Stimulated activated naive CD4-positive, alpha-beta T cell treated with Interleukin-2 at 50 U/mL for 16 hours (primary cell): ENCODE measurements around the gene ADAMTS8.

Source experiments
- DNase-seq: peaks from one replicate; lab custom pipeline; 2025; lab: John Stamatoyannopoulos, UW

The ADAMTS8 gene

DNA sequence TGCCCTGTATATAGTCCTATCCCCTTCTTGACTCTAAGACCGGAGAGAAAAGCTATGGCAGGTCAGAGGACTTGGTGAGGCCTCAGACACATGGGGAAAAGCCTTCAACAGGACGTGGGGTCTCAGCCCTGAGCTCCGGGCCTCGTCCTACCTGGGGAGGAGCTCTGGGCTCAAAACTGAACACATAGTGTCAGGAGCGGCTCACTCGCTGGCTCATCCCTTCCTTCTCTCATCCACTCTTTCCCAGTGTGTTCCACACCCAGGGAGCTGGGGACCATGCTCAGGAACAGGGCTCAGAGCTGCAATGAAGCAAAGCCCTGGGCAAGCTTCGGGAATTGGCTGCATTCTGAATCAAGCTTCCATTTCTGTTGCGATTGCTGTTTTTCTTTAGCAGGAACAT, 34.5 kb upstream of the ADAMTS8 start:
- no peak for DNase-seq

DNA sequence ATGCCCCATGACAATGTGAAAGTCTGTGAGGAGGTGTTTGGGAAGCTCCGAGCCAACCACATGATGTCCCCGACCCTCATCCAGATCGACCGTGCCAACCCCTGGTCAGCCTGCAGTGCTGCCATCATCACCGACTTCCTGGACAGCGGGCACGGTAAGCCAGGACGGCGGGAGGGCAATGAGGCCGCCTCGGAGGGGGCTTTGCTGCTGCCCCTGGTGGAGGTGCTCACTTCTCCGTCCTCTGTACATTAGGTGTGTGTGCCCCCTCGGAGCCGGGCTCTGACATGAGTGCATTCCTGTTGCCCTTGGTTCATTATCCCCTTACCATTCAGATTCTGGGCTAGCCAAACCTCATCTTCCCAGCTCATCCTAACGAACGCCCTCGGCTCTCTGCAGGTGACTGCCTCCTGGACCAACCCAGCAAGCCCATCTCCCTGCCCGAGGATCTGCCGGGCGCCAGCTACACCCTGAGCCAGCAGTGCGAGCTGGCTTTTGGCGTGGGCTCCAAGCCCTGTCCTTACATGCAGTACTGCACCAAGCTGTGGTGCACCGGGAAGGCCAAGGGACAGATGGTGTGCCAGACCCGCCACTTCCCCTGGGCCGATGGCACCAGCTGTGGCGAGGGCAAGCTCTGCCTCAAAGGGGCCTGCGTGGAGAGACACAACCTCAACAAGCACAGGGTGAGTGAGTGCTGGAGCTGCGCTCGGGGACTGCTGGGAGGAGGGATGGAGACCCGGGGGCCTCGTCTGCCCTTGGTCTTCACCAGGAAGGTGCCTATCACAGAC, 33.9 kb upstream of the ADAMTS8 start:
- DNase-seq = no peak

DNA sequence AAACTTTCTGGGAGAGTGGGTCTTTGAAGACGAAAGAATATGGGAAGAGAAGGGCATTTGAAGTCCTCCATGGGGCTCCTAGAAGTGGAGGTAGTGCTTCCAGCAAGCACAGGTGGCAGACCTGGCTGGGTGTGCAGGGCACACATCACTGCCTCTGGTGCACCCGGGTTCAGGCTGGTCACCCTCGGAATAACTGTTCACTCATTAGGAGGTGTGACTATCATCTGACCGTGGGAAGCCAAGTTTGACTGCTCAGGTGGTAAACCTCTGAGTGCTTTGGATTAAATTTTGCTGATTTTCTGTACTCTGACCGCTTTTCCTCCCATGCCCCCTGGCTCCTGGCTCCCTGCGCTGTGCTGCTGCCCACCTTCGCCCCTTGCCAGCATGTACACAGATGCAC, 31.1 kb upstream of the ADAMTS8 start:
- DNase-seq = no peak

GRCh38 chr11:130458410-130458729, 30.0 kb upstream of the ADAMTS8 start:
- DNase-seq = no peak

DNA sequence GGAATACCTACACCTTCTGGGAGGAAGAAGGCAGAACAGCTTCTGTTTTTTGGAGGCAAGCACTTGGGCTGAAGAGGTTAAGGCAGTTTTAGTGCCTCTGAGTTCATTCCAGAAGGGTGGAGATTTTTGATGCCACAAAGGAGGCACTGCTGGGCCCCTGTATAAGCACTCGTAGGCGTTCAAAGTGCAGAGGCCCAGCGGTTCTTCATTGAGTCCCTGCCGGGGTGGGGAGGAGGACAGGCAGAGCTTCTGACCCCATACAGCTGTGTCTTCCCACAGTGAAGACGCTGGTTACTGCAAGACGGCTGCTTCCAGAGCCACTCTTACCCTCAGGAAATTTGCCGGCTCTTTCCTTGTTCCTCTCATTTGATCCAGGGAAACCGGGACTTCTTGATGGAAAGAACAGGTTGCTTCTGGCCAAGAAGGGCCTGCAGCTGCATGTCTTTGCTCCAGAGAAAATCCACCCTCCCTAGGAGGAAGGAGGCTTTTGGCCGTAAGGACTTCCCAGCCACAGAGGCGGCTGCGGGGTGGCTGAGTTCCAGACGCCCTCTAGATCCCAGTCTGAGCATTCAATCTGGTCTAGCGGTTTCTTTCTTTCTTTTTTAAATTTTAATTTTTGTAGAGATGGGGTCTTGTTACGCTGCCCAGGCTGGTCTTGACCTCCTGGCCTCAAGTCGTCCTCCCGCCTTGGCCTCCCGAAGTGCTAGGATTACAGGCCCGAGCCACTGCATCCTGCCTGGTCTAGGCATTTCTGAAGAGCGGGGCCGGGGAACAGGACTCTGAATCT, 29.4 kb upstream of the ADAMTS8 start:
- DNase-seq = no peak

DNA sequence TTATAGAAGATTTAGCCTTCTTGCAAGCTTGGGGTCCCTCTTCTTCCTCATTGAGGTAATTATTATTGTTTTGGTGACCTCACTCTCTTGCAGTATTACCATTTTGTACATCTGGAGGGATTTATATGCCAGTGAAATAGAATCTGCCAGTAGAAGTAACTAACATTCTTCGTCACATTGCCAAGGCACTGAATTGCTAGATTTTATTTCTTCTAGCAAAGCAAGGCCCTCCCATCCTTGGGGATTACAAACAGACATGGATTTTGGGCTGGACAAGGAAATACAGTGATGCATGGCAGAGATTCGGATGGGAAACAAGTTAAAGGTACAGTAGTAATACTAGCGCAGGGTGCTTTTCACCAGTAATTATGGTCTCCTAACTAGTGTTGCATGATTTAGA, 27.9 kb upstream of the ADAMTS8 start:
- no peak for DNase-seq

GRCh38 chr11:130455483-130456127, 27.2 kb upstream of the ADAMTS8 start:
- no peak for DNase-seq

DNA sequence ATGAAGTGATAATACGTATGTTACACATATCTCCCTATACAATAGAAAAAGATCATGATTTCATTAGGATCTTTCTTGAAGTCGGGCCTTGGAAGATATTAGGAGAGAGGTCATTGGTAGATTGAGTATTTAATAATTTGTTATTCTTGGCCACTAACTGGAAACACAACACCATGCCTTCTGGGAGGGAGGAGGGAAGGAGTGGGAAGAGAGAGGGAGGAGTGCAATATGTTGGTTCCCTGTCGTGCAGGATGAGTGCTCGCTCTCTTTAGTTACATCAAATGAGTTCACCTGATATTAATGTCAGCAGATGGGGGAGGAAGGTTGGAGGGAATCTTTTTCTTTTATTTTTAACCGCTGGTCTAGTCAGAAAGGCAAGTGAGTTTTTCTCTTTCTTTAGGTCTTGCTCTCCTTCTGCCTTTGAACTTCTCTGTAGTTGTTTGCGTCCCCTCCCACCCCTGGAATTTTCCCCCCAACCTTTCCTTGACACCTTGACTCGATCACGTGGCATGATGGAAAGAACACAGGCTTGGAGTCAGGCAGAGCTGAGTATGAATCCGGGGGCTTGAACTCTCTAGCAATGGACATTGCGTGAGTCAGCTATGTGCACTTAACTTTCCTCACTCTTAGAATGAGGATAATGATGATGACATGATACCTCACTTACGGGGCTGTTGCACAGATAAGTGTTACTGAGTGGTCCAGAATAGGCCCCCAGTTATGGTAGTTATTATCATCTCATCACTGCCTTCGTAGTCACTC, 26.3 kb upstream of the ADAMTS8 start:
- DNase-seq = no peak

DNA sequence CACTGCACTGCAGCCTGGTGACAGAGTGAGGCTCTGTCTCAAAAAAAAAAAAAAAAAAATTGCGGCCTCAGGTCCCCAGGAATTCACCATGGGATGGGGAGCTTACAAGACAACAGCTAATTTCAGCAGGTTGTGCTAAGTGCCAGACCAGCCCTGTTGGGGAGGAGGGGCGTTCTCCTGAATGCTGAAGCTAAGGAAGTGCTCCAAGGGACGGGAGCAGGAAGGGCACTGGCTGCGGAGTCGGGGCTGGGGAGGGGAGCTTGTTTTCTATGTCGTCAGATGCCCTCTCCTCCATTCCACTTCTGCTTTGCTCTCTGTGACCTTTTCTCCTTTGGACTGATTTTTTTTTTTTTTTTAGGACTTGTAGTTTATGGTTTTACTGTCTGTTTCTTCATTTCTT, 24.5 kb upstream of the ADAMTS8 start:
- no peak for DNase-seq

DNA sequence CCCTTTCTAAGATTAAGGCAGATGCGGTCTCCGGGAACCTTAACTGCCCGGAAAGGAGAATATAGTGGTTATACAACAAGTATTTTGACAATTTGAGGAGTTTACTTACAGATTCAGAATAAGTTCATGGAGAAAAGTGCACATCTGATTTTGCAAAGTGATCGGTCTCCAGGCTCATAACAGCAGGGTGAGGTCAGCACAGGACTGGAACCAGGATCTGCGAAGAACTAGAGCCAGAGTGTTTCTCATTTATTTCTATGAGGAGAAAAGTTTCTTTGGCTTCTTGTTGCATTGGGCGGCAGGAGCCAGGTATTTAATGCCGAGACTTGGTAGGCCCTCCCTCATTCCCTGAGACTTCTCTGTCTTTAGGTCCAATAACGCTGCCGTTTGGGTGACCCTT, 23.8 kb upstream of the ADAMTS8 start:
- DNase-seq = no peak

DNA sequence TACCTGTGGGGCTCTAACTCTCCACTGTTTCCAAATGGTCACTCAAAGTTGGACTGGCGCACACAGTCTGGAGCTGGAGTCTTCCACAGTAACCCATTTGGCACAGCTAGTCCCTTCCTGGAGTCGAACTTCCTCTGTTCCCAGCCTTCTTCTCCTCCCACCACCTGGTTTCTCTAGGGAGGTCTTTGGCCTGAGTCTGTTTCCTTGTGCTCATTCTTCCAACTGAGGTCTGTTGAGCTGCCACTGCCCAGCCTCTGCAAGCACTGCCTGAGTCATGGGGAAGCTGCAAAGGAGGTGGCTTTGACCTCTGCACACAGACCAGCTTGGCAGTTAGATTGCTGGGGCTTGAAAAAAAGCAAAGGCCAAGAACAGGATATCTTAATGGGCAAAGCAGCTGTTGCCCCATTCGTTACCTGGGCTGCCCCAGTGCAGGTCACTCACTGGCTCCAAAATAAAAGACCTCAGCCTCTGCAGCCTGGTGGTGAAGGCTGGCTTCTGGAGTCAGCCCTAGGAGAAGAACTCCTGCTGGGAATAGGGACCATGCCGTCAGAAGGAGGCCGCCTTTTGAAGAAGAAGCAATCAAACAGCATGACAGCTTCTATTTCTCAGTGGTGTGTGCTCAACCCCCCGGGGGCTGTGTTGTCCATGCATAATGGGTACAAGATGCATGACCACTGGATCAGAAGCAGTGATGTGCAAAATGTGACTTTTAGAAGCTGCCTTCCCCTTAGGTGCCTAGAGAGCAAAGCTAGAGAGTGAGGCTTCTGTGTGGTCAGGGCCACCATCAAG, 23.0 kb upstream of the ADAMTS8 start:
- DNase-seq = no peak

DNA sequence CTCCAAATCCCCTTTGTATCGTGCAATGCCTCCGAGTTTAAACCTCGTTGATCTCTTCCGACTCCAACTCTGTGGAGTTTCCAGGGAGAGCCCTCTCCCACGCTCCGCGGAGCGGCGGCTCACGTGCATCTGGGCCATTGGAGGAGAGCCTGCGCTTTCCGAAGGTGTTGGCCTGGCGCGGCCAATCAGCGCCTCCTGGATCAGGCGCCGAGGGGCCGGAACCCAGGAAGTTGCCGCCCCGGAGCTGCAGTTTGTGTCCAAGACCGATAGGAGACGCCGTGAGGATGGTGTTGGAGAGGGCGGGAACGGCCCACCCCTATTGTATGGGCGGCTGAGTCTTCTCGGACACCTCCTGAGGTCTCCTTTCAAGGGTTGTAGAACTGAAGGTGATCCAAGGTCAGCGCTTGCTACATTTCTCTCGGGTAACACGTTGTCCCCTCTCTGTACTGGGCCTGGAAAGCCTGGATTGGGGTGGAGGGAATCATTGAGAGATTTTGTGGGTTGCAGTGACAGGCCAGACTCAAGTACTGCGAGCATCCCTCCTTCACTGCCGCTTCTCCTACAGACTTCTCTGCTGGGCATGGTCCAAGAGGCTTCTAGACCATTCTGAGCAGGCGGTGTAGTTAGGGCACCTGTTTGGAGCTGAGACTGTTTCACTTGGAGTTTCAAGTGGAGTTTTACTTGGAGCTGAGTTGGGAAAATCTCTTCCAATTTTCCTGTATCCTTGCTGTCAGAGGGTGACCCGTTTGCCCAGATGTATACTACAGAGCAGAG, 21.8 kb upstream of the ADAMTS8 start:
- DNase-seq = no peak

GRCh38 chr11:130449310-130449990, 21.0 kb upstream of the ADAMTS8 start:
- no peak for DNase-seq

DNA sequence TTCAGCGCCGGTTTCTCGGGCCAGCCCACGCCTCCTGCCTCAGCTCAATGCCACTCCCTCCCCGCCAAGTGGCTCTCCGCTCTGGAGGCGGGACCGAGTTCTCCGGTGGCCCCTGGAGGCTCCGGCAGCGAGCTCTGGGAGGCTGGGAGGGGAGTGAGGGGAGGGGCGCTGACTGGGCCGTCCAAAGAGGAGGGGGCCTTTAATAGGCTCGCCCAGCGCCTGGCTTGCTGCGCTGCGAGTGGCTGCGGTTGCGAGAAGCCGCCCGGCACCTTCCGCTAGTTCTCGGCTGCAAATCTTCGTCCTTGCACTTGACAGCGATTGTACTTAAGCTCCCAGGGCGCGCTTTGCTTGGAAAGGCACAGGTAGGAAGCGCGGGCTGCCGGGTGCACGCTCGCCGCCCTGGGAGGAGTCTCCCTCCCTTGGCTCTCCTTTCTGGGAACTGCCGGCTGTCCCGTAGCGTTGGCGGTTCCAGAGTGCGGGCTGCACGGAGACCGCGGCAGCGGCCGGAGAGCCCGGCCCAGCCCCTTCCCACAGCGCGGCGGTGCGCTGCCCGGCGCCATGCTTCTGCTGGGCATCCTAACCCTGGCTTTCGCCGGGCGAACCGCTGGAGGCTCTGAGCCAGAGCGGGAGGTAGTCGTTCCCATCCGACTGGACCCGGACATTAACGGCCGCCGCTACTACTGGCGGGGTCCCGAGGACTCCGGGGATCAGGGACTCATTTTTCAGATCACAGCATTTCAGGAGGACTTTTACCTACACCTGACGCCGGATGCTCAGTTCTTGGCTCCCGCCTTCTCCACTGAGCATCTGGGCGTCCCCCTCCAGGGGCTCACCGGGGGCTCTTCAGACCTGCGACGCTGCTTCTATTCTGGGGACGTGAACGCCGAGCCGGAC, 20.3 kb upstream of the ADAMTS8 start, which contains the start of gene ADAMTS15:
TSS of gene ADAMTS15 (plus strand) at position 230 of the 894 bp plus-strand sequence. CDS start at position 559, 329 bp downstream.
- no peak for DNase-seq

GRCh38 chr11:130448039-130448415, 19.6 kb upstream of the ADAMTS8 start:
- DNase-seq = no peak

GRCh38 chr11:130445788-130446187, 17.4 kb upstream of the ADAMTS8 start:
- DNase-seq = no peak

DNA sequence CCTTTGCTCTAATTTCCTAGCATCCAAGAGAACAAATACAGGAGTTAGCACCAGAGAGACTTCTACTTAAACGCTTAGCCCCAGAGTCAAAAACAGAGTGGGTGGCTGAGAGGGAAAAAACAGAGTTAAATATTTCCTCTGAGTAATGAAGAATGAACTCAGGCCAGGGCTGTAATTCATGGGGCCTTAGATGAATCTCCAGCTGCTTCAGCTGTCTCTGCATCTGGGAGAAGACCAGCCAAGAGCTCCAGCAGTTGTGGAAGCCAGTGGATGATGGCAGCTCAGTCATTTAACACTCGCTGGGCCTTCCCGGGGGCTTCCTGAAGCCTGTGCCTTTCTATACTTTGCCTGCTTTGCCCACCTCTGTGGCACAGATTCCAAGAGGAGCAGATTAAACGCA, 14.3 kb upstream of the ADAMTS8 start:
- DNase-seq = no peak

- no peak for DNase-seq
These were observed 13.3 kb upstream of the ADAMTS8 start for GRCh38 chr11:130441719-130442118.

- DNase-seq = no peak
These were observed 11.5 kb upstream of the ADAMTS8 start for GRCh38 chr11:130439876-130440275.
